Measurements from ENCODE around the gene MYD88. TPM values are rescaled to one million over a fixed set of nuclear protein-coding genes. Genes with fewer than 3 reads are reported as not detected.

Gene MYD88
- total RNA-seq, 1 donor from 2014 or later: 22.4 TPM

DNA sequence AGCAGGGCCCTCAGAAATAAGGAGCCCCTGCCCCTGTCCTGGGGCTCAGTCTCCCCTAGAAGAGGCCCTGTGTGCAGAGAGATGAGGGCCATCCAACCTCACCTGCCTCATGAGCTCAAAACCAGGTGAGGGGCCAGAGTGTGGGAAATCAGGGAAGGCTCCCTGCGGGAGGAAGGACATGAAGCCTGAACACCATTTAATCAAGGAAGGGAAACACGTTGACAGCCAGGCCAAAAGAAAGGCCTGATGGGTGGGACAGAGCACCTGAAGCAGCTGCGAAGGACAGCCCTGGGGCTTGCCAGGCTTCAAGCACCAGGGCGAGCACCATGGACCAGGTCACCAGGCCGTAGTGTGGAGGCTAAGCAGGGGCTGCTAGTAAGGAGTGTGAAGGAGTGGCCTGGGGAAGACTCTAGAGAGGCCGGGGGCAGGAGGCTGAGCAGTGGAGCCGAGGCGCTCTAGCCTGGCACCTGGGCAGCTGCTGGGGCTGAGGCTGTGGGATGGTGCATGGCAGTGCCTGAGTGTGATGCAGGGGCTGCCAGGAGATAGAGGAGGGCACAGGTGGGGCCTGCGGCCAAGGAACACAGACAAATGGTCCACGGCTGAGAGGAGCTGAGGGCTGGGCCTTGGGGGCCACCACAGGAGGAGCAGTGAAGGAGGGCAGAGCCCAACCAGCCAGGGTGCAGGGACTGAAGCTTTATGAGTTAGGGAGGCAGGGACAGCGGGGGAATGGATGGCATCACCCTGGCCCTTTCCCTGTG lies 17.6 kb upstream of the MYD88 start:
- Mint-ChIP-seq H3K27me3 (ENCODE audit: low read depth) (peaks cover under 1% of the 10 kb centered on the region), H3K4me3 (ENCODE audit: unreplicated experiment) (no peak overlapping the region), H3K27ac (ENCODE audit: unreplicated experiment) (no peak overlapping the region), H3K36me3 (ENCODE audit: low read depth) (peaks cover 20% of the 10 kb centered on the region), H3K4me1 (ENCODE audit: low read depth) (no peaks in the 10 kb centered on the region), H3K9me3 (ENCODE audit: low read depth) (no peaks in the 10 kb centered on the region)
- TF ChIP-seq, protein P1, sequence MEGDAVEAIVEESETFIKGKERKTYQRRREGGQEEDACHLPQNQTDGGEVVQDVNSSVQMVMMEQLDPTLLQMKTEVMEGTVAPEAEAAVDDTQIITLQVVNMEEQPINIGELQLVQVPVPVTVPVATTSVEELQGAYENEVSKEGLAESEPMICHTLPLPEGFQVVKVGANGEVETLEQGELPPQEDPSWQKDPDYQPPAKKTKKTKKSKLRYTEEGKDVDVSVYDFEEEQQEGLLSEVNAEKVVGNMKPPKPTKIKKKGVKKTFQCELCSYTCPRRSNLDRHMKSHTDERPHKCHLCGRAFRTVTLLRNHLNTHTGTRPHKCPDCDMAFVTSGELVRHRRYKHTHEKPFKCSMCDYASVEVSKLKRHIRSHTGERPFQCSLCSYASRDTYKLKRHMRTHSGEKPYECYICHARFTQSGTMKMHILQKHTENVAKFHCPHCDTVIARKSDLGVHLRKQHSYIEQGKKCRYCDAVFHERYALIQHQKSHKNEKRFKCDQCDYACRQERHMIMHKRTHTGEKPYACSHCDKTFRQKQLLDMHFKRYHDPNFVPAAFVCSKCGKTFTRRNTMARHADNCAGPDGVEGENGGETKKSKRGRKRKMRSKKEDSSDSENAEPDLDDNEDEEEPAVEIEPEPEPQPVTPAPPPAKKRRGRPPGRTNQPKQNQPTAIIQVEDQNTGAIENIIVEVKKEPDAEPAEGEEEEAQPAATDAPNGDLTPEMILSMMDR (IDR thresholded peaks at IDR 0.05): no peak
- no peak for DNase-seq (ENCODE audit: low spot score)

DNA sequence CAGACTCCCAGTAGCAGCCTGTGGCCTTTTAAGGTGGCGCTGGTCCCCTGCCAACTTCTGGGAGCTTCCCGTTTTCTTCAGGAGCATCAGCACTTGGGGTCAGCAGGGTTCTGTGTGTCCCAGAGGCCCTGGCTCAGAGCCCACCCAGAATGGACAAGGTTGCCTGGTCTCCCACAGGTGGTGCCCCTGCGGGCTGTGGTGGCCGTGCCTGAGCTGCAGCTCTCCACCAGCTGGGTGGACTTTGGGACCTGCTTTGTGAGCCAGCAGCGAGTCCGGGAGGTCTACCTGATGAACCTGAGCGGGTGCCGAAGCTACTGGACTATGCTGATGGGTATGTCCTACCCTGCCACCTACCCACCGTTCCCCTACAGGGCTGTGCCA lies 17.0 kb upstream of the MYD88 start:
- Mint-ChIP-seq H3K27me3 (ENCODE audit: low read depth) (no peaks in the 10 kb centered on the region), H3K4me3 (ENCODE audit: unreplicated experiment) (no peak overlapping the region), H3K27ac (ENCODE audit: unreplicated experiment) (no peak overlapping the region), H3K9me3 (ENCODE audit: low read depth) (no peaks in the 10 kb centered on the region), H3K36me3 (ENCODE audit: low read depth) (peaks cover 21% of the 10 kb centered on the region), H3K4me1 (ENCODE audit: low read depth) (no peaks in the 10 kb centered on the region)
- DNase-seq (ENCODE audit: low spot score): no peak
- TF ChIP-seq, protein P1 (IDR thresholded peaks at IDR 0.05): no peak

DNA sequence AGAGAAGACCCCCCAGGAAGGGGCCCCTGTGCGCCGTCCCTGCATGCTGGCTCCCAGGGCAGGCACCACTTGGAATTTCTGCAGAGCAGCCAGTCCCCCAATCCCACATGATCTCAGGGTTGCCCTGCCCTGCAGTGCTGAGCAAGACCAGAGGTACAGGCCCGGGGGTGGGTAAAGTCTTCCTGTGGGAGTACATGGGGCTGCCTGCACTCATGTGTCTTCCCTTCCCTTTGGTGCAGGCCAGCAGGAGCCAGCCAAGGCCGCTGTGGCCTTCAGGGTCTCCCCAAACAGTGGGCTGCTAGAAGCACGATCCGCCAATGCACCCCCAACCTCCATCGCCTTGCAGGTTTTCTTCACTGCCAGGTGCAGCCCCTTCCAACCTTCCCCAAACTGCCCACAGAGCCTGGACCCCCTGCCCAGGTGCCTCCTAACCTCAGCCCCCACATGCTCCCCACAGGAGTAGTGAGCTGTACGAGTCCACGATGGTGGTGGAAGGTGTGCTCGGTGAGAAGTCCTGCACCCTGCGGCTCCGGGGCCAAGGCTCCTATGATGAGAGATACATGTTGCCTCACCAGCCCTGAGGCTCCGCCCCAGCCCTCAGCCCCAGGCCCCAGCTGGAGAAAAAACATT lies 16.5 kb upstream of the MYD88 start:
- H3K27ac Mint-ChIP-seq (ENCODE audit: unreplicated experiment): no peak overlapping the region
- no peaks in the 10 kb centered on the region for H3K9me3 Mint-ChIP-seq (ENCODE audit: low read depth)
- DNase-seq (ENCODE audit: low spot score): no peak
- no peak overlapping the region for H3K4me3 Mint-ChIP-seq (ENCODE audit: unreplicated experiment)
- peaks cover 23% of the 10 kb centered on the region for H3K36me3 Mint-ChIP-seq (ENCODE audit: low read depth)
- H3K27me3 Mint-ChIP-seq (ENCODE audit: low read depth): no peaks in the 10 kb centered on the region
- no peaks in the 10 kb centered on the region for H3K4me1 Mint-ChIP-seq (ENCODE audit: low read depth)
- TF ChIP-seq, protein P1 (IDR thresholded peaks at IDR 0.05): no peak

DNA sequence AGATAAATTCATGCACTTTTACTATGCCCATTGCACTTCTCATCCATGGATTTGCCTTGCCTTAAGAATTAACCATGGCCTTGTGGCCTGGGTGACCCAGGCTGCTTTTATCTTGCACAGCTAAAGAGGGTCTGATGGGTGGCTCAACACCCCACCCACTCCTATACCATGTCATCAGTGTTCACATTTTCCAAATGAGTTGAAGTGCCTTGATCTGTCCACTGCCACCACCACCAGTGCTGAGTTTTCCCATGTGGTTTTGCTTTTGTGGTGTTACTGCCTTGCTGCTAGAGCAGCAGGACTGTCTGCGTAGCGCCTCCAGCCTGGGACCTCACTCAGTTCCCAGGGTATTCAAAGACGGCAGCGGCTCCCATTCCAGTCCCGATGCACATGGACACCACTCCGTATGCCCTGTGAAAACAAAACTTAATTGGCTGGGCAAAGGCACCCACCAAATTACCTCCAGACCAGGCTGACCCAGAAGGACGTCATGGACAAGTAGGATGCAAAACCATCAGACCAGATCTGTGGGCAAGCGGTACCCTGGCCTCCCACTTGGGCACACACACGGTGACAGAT lies 15.7 kb upstream of the MYD88 start:
- H3K4me1 Mint-ChIP-seq (ENCODE audit: low read depth): no peaks in the 10 kb centered on the region
- H3K27ac Mint-ChIP-seq (ENCODE audit: unreplicated experiment): no peak overlapping the region
- no peak for DNase-seq (ENCODE audit: low spot score)
- H3K36me3 Mint-ChIP-seq (ENCODE audit: low read depth): peaks cover 29% of the 10 kb centered on the region
- TF ChIP-seq, protein P1 (IDR thresholded peaks at IDR 0.05): no peak
- H3K4me3 Mint-ChIP-seq (ENCODE audit: unreplicated experiment): no peak overlapping the region
- H3K27me3 Mint-ChIP-seq (ENCODE audit: low read depth): no peaks in the 10 kb centered on the region
- H3K9me3 Mint-ChIP-seq (ENCODE audit: low read depth): no peaks in the 10 kb centered on the region

DNA sequence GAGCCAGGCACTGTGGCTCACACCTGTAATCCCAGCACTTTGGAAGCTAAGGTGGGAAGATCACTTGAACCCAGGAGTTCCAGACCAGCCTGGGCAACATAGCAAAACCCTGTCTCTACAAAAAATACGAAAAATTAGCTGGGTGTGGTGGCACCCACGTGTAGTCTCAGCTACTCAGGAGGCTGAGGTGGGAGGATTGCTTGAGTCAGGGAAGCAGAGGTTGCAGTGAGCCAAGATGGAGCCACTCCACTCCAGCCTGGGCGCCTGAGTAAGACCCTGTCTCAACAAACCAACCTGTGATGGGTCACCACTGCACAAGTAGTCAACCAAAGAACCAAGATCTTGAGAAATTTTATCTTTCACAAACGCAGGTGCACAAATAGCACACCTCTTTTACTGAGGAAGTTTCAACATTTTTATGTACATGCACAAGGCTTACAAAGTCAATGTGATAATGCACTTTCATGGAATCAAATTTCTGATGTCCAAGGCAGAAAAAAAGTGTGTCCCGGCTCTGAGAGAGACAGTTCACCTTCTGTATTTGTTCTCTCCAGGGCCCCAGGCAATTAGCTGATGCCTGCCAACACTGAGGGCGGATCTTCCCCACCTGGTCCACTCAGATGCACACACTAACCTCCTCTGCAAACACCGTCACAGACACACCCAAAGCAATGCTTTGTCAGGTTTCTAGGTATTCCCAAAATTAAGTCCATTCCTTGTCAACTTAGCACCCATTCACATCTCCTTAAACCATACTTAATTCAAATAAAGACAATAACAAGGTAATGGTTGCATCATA lies 13.9 kb upstream of the MYD88 start:
- no peak overlapping the region for H3K27ac Mint-ChIP-seq (ENCODE audit: unreplicated experiment)
- peaks cover 37% of the 10 kb centered on the region for H3K36me3 Mint-ChIP-seq (ENCODE audit: low read depth)
- no peaks in the 10 kb centered on the region for H3K9me3 Mint-ChIP-seq (ENCODE audit: low read depth)
- H3K4me1 Mint-ChIP-seq (ENCODE audit: low read depth): no peaks in the 10 kb centered on the region
- H3K27me3 Mint-ChIP-seq (ENCODE audit: low read depth): no peaks in the 10 kb centered on the region
- TF ChIP-seq, protein P1 (IDR thresholded peaks at IDR 0.05): no peak
- no peak overlapping the region for H3K4me3 Mint-ChIP-seq (ENCODE audit: unreplicated experiment)
- no peak for DNase-seq (ENCODE audit: low spot score)

Data from chondrocyte (in vitro differentiated cells).